B cell (primary cell): ENCODE data around the gene AMPH. TPM values are rescaled to one million over a fixed set of nuclear protein-coding genes. Genes with fewer than 3 reads are reported as not detected.

Experiments
- ATAC-seq: fragments of 200-7000 bp; cut with Tn5 transposase; one replicate; pipeline ENCODE4 v1.10.0; 2021; ENCODE audit warnings: low read depth, mild to moderate bottlenecking, moderate number of reproducible peaks, moderate library complexity
- CTCF ChIA-PET: fragments of 350-600 bp; sonication (Branson Sonifier 250); formaldehyde crosslinking; loops from one replicate; lab custom pipeline; 2021; ENCODE audit warnings: antibody characterized with exemption, inconsistent platforms; lab: Charles Lee
- POLR2A ChIA-PET: fragments of 350-600 bp; sonication (Branson Sonifier 250); formaldehyde crosslinking; loops from one replicate; lab custom pipeline; 2021; ENCODE audit warnings: antibody characterized with exemption; lab: Charles Lee
- DNase-seq: peaks from one replicate; pipeline ENCODE4 v3.0.0; 2013
- H2AFZ ChIP-seq: 2 replicates; pipeline ENCODE4 v1.6.1; 2012; ENCODE audit warnings: mild to moderate bottlenecking, low read depth, low read length; ENCODE audit not compliant: insufficient read depth, poor library complexity, severe bottlenecking
- H3K27ac ChIP-seq, 2 donors: 1 replicate in 1 of 2; 2 replicates in 1 of 2; pipeline ENCODE4 v1.5.1; 2012 to 2013; ENCODE audit warnings: low read length in 2 of 2, mild to moderate bottlenecking in 2 of 2, moderate library complexity in 1 of 2
- H3K27me3 ChIP-seq, 4 experiments: fragments of 200-600 bp in 1 of 4; sonication (generic) in 1 of 4; replicated peaks in 1 of 4; 1 replicate in 2 of 4; 2 replicates in 2 of 4; pipeline versions ENCODE4 v1.6.1 to v1.7.0; 2013 to 2016; ENCODE audit warnings: low read length in 3 of 4, mild to moderate bottlenecking in 2 of 4, mixed read lengths in 1 of 4, moderate library complexity in 1 of 4; ENCODE audit not compliant: insufficient read depth in 4 of 4, control insufficient read depth in 3 of 4; ENCODE audit errors: control extremely low read depth in 1 of 4
- H3K36me3 ChIP-seq, 2 experiments: replicated peaks in 1 of 2; 1 replicate in 1 of 2; 2 replicates in 1 of 2; pipeline versions ENCODE4 v1.6.1 to v1.7.1; 2013; ENCODE audit warnings: low read length in 1 of 2; ENCODE audit not compliant: insufficient read depth in 2 of 2, control insufficient read depth in 1 of 2; ENCODE audit errors: control extremely low read depth in 1 of 2, extremely low read depth in 1 of 2
- H3K4me1 ChIP-seq, 2 donors: fragments of 200-600 bp in 1 of 2; sonication (generic) in 1 of 2; 1 replicate in 1 of 2; 2 replicates in 1 of 2; pipeline versions ENCODE4 v1.5.1 to v1.6.1; 2013 to 2017; ENCODE audit warnings: low read length in 2 of 2; ENCODE audit not compliant: control insufficient read depth in 2 of 2, insufficient read depth in 2 of 2
- H3K4me2 ChIP-seq: replicated peaks from 2 replicates; pipeline ENCODE3; 2012; ENCODE audit warnings: mild to moderate bottlenecking, low read depth, low read length; ENCODE audit not compliant: poor library complexity, severe bottlenecking
- H3K4me3 ChIP-seq, 5 experiments: fragments of 200-600 bp in 1 of 5; sonication (generic) in 1 of 5; 1 replicate in 3 of 5; 2 replicates in 2 of 5; pipeline versions ENCODE4 v1.5.1 to v1.7.0; 2011 to 2016; ENCODE audit warnings: low read length in 4 of 5, mild to moderate bottlenecking in 4 of 5, low read depth in 2 of 5, control low read depth in 1 of 5, moderate library complexity in 1 of 5; ENCODE audit not compliant: insufficient read depth in 1 of 5; ENCODE audit errors: control extremely low read depth in 1 of 5, extremely low read depth in 1 of 5
- H3K79me2 ChIP-seq: fragments of 200-600 bp; sonication (generic); one replicate; pipeline ENCODE4 v1.6.0; 2016; ENCODE audit warnings: low read length; ENCODE audit not compliant: control insufficient read depth, insufficient read depth
- H3K9ac ChIP-seq: fragments of 200-600 bp; sonication (generic); 2 replicates; pipeline ENCODE4 v1.6.1; 2017; ENCODE audit warnings: mild to moderate bottlenecking, low read length, moderate library complexity
- H3K9me3 ChIP-seq, 3 donors: one replicate each; pipeline versions ENCODE4 v1.6.1 to v1.7.1; 2013; ENCODE audit warnings: low read length in 2 of 3; ENCODE audit not compliant: control insufficient read depth in 2 of 3, insufficient read depth in 1 of 3; ENCODE audit errors: control extremely low read depth in 1 of 3
- H4K20me1 ChIP-seq: 2 replicates; pipeline ENCODE4 v1.6.0; 2012; ENCODE audit warnings: mild to moderate bottlenecking, low read length; ENCODE audit not compliant: insufficient read depth, control insufficient read depth, poor library complexity, severe bottlenecking
- H3K27ac Mint-ChIP-seq: one replicate; pipeline ENCODE4 v1.8.0; 2021; ENCODE audit warnings: mixed read lengths
- H3K27me3 Mint-ChIP-seq: one replicate; pipeline ENCODE4 v1.8.0; 2021; ENCODE audit warnings: mixed read lengths
- H3K4me1 Mint-ChIP-seq: one replicate; pipeline ENCODE4 v1.8.0; 2021; ENCODE audit warnings: mixed read lengths
- H3K4me3 Mint-ChIP-seq: one replicate; pipeline ENCODE4 v1.8.0; 2021; ENCODE audit warnings: mixed read lengths
- H3K9me3 Mint-ChIP-seq: one replicate; pipeline ENCODE4 v1.8.0; 2022; ENCODE audit warnings: mixed read lengths; ENCODE audit not compliant: insufficient read depth
- EZH2 ChIP-seq: IDR thresholded peaks from 2 replicates; pipeline ENCODE4 v1.6.1; 2012; ENCODE audit warnings: borderline replicate concordance, low read depth, mild to moderate bottlenecking, moderate library complexity, low read length; ENCODE audit not compliant: insufficient read depth, poor library complexity, severe bottlenecking
- WGBS: methylation state at CpG from one replicate; pipeline ENCODE4 v1.1.5; 2013; ENCODE audit warnings: missing lambda C conversion rate; ENCODE audit not compliant: insufficient coverage; 5-methylcytosine and 5-hydroxymethylcytosine counted together
- intact Hi-C: fragments of 100-400 bp; cut with micrococcal nuclease; formaldehyde crosslinking; loops from one replicate; pipeline ENCODE4 v1.10.0; 2022
- polyA plus RNA-seq: library from polyadenylated mRNA; depleted of rRNA; stranded (reverse); fragments of >200 nt; gene quantifications from 2 replicates; pipeline ENCODE4 v1.2.3, GENCODE V29; 2012
- total RNA-seq, 2 donors: library from RNA; stranded (reverse); fragments of 120-200 nt in 1 of 2; gene quantifications; 1 replicate in 1 of 2; 2 replicates in 1 of 2; pipeline versions ENCODE4 v1.2.3 to v1.2.4, GENCODE V29; 2013 to 2022
- TF ChIP-seq, protein P1 (sequence below): fragments of 200-600 bp; IDR thresholded peaks from one replicate; pipeline ENCODE4 v1.8.0; 2022; ENCODE audit warnings: antibody characterized with exemption, mild to moderate bottlenecking

The AMPH gene
- total and polyA plus RNA-seq, 2 donors (not counting 1 experiment from before 2014, with no cell fraction given): not detected

DNA sequence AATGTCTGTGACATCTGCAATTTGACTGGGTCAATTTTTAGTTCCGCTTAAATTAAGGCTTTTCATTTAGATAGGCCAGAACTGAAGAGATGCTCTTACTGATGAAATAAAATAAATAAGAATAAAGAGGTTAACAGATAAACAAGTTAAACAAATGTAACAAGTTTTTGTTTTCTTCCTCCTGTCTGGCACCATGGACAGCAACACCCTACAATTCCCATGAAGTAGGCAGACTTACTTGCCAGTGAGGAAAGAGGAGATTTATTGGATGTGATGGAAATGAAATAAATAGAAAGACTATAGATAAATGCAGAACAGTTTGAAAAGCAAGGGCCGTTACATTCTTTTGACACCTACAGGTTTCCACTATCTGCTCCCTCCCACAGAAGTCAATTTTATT lies 118.5 kb downstream of the AMPH start:
- Histone ChIP-seq H3K27ac (no peak overlapping the region), H2AFZ (no peak overlapping the region), H3K27me3 (peaks cover 0 to 3% (median 0%) of the 10 kb centered on the region in 4 experiments), H3K9me3 (peaks cover 0 to 14% (median 9%) of the 10 kb centered on the region in 3 donors), H4K20me1 (no peaks in the 10 kb centered on the region), H3K9ac (no peak overlapping the region), H3K4me3 (no peak overlapping the region), H3K4me2 (no peak overlapping the region), H3K4me1 (no peaks in the 10 kb centered on the region), H3K36me3 (no peaks in the 10 kb centered on the region), H3K79me2 (no peaks in the 10 kb centered on the region)
- Mint-ChIP-seq H3K4me3 (no peak overlapping the region), H3K27me3 (no peaks in the 10 kb centered on the region), H3K4me1 (no peaks in the 10 kb centered on the region), H3K27ac (no peak overlapping the region), H3K9me3 (peaks cover 12% of the 10 kb centered on the region)
- POLR2A ChIA-PET: no interaction called here
- intact Hi-C loops: no loop called here
- DNase-seq (no peak), ATAC-seq (no peak)
- CTCF ChIA-PET: no interaction called here
- no peak for TF ChIP-seq EZH2
- TF ChIP-seq, protein P1, sequence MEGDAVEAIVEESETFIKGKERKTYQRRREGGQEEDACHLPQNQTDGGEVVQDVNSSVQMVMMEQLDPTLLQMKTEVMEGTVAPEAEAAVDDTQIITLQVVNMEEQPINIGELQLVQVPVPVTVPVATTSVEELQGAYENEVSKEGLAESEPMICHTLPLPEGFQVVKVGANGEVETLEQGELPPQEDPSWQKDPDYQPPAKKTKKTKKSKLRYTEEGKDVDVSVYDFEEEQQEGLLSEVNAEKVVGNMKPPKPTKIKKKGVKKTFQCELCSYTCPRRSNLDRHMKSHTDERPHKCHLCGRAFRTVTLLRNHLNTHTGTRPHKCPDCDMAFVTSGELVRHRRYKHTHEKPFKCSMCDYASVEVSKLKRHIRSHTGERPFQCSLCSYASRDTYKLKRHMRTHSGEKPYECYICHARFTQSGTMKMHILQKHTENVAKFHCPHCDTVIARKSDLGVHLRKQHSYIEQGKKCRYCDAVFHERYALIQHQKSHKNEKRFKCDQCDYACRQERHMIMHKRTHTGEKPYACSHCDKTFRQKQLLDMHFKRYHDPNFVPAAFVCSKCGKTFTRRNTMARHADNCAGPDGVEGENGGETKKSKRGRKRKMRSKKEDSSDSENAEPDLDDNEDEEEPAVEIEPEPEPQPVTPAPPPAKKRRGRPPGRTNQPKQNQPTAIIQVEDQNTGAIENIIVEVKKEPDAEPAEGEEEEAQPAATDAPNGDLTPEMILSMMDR: no peak
- WGBS: no CpG with 5 or more reads among the region's 2 CpGs

DNA sequence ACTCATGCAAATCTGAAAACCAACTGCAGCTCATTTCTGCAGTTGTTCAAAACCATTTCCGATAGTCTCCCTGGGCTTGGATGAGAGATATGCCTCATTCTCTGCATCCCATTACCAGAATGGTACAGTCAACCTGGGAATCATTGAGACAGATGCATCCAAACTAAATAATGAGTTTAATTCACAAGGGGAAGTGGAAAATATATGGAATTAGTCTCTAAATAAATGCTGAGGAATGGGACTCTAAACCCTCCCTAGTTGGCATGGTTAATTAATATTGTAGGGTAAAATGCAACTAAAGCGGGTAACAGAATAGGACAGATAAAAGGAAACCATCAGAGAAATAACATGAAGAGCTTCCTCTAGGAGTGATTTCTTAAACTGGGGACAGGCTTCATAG lies 118.9 kb downstream of the AMPH start:
- H3K4me2 ChIP-seq: no peak overlapping the region
- H3K27ac ChIP-seq: no peak overlapping the region
- intact Hi-C loops: no loop called here
- H2AFZ ChIP-seq: no peak overlapping the region
- WGBS: 100% methylated on average over 1 of the region's 2 CpGs
- peaks cover 0 to 14% (median 9%) of the 10 kb centered on the region in 3 donors for H3K9me3 ChIP-seq
- H3K9ac ChIP-seq: no peak overlapping the region
- Mint-ChIP-seq H3K4me3 (no peak overlapping the region), H3K27me3 (no peaks in the 10 kb centered on the region), H3K27ac (no peak overlapping the region), H3K4me1 (no peaks in the 10 kb centered on the region), H3K9me3 (peaks cover 10% of the 10 kb centered on the region)
- no peak overlapping the region for H3K4me3 ChIP-seq
- ChIA-PET CTCF (no interaction called here), POLR2A (no interaction called here)
- peaks cover 0 to 3% (median 0%) of the 10 kb centered on the region in 4 experiments for H3K27me3 ChIP-seq
- ATAC-seq: no peak
- TF ChIP-seq EZH2: no peak
- TF ChIP-seq, protein P1: no peak
- H3K79me2 ChIP-seq: no peaks in the 10 kb centered on the region
- no peaks in the 10 kb centered on the region for H3K36me3 ChIP-seq
- no peaks in the 10 kb centered on the region for H3K4me1 ChIP-seq
- no peak for DNase-seq
- H4K20me1 ChIP-seq: no peaks in the 10 kb centered on the region
